ENCODE data around the gene CASP9.

Gene CASP9

DNA sequence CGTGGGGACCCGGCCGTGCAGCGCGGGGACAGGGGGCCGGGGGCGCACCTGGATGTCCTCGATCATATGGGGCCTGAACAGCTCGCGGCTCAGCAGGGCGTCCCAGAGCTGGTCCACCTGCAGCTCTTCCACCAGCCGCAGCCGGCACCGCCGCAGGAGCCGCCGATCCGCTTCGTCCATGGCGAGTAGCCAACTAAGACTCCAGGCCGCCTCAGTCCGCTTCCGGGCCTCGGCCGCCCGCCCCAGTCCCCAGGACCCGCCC is at the start of gene CASP9:
TSS of gene CASP9 (minus strand) at position 195 of the 262 bp plus-strand sequence. CDS start at position 180, 15 bp downstream.
- peak; percentile 28 for DNase-seq

DNA sequence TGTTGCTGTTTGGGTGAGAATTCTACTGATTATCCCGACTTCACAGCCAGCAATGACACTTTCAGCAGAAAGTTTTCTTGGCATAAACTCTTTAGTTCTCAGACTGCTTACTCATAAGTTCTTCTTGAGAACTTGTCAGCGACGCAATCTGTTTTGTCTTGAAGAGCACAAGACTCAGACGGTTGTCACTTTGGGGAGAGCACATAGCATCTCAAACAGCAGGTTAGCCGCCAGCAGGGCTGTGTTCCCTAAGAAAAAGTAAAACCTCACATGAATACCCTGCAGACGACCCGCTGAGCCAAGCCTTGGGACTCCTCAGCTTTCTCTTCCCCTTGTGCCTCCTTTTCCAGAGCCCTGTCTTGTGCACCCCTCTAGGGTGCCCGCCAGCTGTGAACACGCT is 49.5 kb upstream of the CASP9 start:
- DNase-seq = no peak

DNA sequence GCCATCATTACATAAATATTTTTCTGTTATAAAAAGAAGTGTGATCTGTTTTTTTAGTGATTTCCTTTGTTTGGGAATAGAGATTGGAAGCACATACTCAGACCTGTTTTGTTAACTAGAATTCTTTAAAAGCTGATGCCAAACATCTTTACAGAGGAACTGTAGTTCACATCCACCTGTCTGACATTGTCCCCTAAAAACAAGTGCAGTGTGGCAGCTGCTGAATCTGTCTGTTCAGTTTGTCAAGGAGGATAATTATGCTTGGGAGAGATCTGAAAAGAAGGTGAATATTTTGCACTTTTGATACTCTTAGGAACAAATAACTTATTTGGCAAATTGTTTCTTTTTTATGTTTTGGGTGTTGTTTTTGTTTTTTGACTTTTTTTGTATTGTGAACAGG is 47.3 kb upstream of the CASP9 start:
- DNase-seq = no peak

DNA sequence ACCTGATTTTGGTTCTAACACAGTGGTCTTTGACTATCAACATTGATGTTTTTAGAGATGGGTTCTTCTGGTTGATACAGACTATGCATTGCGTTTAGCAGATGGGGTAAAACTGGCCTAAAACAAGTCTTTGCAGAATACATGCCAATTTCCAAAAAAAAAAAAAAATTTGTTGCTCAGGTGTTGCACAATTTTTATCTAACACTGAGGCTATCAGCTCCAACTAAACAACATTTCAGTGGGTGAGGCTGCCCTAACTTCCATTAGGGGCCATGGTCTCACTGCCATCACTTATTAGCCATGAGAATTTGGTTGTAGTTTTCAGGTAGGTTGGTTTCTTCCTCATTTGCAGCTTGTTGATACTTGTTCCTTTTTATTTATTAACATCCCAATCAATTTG is 46.8 kb upstream of the CASP9 start:
- no peak for DNase-seq

DNA sequence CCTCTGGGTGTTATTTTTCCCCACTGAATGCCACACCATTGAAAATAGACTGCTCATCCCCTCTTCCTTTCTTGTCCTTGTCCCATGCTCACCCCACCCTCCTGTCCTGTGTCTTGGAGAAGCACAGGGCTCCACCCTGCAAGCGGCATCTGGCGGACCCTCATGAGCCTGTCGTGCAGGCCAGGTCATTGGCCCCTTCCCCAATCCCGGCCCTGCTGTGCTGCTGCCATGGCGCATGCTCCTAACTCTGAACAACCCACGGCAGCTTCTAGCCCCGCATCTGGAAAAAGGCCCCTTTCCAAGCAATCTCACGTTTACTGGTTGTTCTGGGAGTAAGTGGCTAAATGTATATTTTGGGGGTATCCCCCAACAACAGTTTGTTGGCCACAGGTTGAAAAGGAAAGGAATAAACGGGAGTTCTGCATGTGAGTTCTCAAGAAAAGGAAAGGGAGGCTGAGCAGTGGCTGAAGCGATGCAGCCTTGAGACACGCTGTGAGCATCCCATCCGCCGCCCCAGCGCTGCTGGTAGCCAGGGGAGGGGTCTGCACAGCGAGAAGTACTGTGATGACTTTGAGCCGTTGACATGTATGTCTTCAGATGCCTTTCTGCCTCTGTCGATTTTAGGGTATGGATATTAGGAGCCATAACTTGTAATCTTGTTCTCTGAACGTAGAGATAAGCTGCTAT is 44.5 kb upstream of the CASP9 start:
- no peak for DNase-seq

DNA sequence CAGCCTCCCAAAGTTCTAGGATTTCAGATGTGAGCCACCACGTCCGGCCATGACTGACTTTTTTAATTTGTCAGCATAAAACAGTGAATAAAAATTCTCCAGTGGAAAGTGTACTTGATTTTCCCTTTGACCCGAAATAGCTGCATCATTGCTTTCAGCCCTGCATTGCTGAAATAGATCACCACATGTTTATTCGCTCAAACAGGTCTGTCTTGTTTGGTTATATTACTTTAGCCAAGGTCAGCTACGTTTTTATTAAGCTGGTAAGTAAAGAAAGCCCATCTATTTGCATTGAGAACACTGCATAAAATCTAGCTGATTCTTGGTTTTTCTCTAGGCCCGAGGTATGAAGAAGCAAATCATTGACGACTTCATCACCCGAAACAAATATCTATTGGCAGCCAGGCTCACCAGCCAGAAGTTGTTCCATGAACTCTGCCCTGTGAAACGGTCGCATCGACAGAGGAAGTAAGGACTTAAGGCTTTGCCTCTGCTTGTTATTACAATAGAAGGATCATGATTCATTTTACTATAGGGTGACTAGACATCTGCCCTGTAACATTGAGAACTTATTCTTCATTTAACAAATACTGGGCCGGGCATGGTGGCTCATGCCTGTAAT is 35.3 kb upstream of the CASP9 start:
- DNase-seq = no peak

DNA sequence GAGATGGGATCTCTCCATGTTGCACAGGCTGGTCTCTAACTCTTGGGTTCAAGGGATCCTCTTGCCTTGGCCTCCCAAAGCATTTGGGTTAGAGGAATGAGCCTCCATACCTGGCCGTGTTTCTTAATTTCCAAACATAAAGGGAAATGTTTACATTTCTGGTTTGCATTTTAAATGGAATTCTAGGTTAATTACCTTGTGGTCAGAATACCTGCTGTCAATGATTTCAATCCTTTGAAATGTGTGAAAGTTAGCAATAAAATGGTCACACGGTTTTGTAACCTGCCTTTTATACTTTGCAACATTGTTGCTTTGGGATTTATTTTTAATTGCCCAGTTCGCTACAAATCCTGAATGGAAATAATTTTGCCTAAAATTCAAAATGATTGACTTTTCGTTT is 34.5 kb upstream of the CASP9 start:
- no peak for DNase-seq

DNA sequence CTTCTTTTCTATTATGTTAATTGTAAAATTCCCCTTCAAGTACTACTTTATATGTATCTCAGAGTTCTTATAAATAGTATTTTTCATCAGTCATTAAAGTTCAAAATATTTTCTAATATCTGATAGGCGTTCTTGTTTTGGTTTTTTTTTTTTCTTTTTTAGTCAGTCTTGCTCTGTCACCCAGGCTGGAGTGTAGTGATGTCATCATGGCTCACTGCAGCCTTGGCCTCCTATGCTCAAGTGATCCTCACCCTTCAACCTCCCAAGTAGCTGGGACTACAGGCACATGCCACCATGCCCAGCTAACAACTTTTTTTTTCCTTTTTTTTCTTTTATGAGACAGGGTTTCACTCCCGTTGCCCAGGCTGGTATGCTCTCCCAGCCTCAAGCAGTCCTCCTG is 33.6 kb upstream of the CASP9 start:
- no peak for DNase-seq

DNA sequence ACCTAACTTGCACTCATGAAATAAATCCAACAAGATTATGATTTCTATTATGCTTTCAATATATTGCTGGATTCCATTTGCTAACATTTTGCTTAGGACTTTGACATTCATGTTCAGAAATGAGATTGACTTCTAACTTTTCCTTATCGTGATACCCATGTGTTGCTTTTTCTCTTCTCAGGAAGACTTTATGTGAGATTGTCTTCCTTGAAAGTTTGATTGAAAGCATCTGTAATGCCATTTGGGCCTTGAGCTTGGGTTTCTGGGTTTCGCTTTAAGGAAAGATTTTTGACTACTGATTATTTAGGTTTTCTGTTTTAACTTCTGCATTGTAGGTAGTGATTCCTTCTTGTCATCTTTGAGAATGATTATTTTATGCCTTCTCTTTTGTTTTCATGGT is 33.0 kb upstream of the CASP9 start:
- DNase-seq = no peak

DNA sequence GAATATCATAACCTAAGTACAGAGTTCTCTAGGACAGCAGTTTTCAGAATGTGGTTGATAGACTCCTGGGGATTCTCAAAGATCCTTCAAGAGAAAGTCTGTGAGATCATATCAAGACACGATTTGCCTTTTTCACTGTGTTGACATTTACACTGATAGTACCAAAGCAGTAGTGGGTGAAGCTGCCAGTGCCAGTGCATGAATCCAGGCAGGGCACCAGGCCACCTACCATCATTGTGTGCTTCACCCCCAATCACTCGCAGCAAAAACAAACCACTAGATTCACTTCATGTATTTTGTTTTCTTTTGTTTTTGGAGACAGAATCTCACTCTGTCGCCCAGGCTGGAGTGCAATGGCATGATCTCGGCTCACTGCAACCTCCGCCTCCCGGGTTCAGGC is 26.6 kb upstream of the CASP9 start:
- DNase-seq = no peak

DNA sequence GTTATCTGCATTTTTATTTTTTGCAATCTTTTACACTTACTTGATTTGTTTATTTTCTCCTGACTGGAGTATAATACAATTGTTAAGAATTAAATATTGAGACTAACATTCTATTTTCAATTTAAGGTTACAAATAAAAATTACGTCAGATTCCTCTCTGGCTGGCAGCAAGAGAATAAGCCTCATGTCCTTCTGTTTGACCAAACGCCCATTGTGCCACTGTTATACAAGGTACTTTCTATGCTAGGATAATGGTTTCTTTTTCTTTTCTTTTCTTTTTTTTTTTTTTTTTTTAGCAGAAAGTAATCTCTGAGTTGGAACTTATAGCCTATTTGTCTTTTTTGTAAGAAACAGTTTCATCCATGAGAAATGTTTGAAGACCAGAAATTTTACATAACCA is 22.6 kb upstream of the CASP9 start:
- DNase-seq = no peak

DNA sequence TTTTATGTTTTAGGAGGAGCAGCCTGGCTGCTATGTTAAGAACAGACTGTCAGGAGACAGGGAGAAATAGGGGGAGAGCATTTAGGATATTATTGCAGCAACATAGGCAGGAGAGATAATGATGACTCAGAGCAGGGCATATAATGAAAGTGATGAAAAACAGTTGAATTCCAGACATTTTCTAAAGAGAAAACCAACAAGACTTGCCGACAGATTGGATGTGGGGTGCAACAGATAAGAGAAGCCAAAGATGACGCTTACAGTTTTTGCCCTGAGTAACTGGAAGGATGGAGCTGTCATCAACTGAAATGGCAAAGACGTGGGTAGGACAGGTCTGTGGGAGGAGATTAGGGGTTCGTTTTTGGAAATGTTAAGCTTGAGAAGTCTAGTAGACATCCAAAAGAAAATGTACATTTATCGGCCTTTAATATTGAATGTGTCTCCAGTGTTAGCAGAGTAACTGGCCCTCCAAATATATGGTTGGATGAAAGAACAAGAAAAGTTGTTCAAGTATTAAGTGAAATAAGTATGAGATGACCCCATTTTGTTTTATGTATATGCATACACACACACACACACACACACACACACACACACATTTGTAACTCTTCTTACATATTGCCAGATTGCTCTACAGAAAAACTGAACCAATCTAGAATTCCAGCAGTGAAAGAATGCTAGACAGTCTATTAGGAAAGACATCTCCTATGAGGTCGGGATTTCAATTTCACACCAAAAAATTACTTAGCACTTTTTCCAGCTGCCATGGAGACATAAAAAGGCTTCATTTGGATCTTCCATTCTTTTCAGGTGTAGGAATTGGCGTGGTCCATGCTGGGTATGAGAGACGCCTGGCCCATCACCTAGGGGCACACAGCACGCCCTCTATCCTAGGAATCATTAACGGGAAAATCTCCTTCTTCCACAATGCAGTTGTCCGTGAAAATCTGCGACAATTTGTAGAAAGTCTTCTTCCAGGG is 19.9 kb upstream of the CASP9 start:
- DNase-seq = no peak

DNA sequence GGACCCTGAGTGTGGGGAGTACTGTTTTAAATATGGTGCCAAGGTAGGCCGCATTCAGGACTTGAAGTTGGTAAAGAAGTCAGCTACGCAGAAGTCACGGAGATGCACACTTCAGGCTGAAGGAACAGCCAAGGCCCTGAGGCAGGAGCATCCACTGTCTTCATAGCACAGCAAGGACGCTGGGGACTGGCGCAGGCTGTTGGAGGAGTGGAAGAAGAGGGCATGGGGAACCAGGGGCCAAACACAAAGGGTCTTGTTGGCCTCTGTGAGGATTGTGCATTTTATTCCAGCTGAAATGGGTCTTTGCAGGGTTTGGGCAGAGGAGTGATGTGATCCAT is 19.2 kb upstream of the CASP9 start:
- no peak for DNase-seq

DNA sequence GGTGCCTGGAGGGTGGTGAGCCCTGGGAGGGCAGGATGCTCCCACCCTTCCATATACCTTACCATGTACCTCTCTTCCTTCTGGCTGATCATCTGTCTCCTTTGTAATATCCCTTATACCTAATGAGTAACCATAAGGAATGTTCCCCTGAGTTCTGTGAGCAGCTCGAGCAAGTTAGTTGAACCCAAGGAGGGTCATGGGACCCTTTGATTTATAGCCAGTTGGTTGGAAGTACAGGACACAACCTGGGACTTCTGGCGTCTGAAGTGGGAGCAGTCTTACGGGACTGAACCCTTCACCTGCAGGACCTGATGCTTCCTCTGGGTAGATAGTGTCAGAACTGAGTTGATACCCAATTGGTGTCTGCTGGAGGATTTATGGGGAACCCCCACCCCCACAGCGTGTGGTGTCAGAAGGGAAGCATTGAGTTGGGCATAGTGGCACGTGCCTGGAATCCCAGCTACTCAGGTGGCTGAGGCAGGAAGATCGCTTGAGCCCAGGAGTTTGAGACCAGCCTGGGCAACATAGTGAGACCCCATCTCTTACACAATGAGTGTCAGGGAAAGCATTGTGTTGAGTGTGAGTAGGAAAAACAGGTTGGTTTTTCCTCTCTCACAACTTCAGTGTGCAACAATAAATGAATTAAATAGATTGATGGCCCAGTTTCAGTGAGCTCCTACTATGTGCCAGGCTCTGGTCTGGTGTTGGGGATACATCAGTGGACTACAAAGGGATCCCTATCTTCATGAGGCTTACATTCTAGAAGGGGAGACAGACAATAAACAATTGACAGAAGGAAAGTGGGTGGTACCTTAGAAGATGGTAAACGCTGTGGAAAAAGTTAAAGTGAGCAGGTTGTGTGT is 18.6 kb upstream of the CASP9 start:
- no peak for DNase-seq

DNA sequence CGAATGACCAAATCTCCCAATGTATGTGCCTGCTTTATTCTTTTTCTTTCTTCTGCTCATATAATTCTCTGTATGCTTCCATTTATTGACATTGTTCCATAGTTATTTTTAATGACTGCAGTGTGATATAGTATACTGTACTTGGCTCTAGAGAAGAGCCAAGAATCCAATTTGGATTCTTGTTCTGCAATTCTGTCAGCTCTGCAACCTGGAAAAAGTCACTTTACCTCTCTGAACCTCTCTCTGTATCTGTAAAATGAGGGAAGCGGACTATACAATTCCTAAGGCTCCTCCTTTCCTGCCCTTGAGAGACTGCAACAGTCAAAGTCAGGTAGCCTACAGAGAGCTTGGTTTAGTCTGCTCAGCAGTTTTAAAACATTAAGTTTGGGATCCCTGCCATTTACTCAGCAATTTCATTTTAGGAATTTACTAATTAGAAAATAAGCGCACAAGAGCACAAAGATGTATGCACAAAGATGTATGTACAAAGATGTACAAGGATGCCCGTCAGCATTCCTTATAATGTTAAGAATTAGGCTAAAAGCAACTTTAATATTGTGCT is 17.3 kb upstream of the CASP9 start:
- no peak for DNase-seq

DNA sequence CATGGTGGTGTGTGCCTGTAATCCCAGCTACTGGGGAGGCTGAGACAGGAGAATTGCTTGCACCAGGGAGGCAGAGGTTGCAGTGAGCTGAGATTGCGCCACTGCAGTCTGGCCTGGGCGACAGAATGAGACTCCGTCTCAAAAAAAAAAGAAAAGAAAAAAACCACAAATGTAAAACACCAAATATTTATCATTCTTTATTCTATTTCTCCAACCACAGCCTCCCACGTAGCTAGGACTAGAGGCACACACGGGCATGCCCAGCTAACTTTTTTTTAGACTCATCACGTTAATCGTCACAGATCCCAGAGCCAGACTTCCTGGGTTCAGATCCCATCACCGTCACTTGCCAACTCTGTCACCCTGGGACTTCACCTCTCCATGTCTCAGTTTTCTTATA is 16.2 kb upstream of the CASP9 start:
- no peak for DNase-seq

DNA sequence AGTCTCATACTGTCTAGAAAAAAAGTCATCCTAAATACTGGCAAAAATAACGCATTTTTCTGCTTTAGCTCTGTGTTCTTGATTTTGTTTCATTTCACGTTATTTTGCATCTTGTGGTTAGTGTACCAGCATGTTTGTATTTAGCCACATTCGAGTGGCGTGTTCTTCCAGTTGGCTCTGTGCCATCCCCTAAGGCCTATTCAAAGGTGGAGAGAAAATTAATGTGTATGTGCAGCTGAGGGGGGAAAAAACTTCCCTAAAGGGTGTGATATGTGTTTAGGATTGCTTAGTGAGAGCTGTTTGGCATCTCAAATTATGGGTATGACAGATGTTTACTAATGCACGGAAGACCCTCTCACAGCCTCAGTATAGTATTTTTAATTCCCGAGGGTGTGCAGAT is 14.8 kb upstream of the CASP9 start:
- no peak for DNase-seq

DNA sequence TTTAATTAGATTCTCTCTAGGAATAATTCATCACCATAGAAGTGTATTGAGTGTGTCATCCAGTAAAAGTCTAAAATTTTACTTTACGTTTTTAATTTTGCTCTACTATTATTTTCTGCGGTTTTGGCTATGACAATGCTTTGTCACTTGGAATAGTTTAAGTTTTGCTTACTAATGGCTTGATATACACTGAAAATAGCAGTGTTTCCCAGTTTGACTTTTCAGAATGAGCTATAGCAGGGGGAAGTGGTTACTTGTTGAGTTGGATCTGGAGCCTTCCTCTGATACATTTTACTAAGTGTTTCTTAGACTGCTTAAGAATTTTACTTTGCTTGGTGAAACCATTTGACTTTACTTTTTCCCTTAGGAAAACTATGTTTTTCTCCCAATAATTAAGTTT is 7.7 kb upstream of the CASP9 start:
- DNase-seq = no peak

DNA sequence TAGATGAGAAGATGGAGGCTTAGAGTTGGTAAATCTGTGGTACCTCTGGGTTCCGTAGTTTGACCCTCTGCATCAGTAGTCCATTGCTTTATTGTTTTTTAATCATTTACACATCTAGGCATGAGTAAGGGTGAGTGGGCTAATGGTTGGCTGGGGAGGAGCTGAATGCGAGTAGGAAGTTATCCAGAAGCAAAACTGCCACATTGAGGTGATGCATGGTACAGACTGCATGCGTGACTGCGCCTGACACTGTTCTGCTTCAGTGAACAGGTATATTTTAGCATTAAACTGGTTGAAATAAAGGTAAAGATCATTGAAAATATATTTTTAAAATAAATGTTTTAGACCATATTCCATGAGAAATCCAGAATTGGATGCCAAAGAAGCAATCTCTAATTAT is 7.0 kb upstream of the CASP9 start:
- no peak for DNase-seq

DNA sequence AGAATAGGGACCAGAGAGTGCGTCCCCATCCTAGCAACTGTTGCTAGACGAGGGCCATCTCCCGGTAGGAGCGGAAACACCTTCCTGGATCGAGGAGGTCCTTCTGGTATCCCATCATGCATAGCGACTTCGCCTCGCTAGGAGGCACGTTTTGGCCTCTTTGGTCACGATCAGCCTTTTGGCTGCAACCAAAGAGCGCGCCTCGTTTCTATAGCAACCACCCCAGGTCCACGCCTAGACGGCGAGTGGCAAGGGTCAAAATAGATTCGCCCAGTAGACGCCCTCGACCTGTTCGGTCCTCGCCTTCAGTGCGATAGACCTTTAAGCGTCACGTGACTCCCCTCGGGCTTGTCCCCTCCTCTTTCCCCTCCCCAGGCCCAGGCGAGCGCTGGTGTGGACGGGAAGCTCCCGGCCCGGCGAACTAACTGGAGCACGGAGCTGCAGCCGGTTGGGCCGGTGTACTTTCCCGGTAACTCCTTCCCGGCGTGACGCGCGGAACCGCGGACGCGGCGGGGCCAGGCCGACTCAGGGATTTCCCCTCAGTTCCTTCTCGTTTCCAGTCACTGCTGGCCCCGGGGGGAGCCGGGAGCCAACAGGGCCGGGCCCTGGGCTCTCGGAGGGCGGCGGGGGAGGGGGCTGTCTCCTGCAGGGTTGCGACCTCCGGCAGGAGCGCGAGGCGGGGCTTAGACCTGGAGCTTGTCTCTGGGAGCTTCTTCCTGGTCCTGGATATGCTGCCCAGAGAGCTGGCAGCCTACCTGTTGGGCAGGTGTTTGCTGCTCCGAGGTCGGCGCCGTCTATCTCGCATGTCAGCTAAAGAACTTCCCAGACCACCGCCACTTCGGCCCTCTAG is 2.7 kb upstream of the CASP9 start, which contains the start of gene DNAJC16:
TSS of gene DNAJC16 (plus strand) at position 359 of the 850 bp plus-strand sequence. CDS start 2,258 bp downstream, outside the sequence.
- peak; percentile 62 for DNase-seq

DNA sequence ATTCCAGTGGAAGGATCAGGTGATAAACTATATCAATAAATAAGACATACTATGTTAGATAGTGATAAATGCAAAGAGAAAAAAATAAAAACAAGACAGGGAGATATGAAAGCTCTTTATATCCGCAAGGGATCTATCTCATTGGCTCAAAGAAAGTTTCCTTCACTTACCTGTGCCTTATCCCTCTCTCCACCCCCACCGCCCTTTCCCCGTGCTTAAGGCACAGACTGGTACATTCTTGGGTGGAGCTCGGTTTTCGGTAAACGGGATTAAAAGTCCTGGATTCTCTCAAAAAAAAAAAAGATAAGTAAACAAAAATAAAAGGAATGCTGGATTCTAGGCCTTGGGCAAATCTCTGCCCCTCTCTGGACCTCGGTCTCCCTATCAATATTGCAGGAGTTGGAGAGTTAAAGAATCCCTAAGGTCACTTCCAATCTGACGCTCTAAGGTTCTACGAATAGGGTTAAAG is 2.0 kb upstream of the CASP9 start:
- DNase-seq = no peak

Data from 8988T (cell line).